Measurements from ENCODE around the gene CST9.

CST9 gene

DNA sequence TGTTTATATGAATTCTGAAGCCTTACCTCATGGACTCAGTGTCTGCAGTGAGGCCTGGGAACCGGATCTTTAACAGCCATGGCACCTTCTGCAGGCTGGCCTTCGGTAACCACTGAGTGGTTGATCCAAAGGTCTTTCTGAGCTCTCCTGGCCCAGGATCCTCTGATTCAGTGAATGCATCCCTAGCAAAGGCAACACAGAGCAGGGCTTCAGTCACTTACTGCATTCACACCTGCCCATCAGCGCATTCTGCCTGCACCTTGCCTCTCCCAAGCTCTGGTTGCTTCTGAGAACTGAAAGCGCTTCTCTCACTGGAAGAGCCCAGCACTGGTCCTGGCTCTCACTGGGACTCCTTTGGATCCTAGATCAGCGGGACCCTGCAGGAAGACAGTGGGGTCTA is 8.4 kb upstream of the CST9 start:
- Histone ChIP-seq H3K9ac (ENCODE audit: low read length) (no peak overlapping the region), H3K4me1 (ENCODE audit: low read length) (no peaks in the 10 kb centered on the region), H4K20me1 (ENCODE audit: insufficient read depth, low read length) (no peaks in the 10 kb centered on the region), H3K9me3 (replicated peaks; ENCODE audit: insufficient read depth, low read length) (no peaks in the 10 kb centered on the region), H3K27ac (ENCODE audit: low read length) (no peak overlapping the region), H3K9me2 (replicated peaks; ENCODE audit: insufficient read depth, low read length) (no peaks in the 10 kb centered on the region), H3F3A (ENCODE audit: insufficient read depth, low read length) (no peaks in the 10 kb centered on the region), H2AFZ (ENCODE audit: low read length) (no peak overlapping the region), H3K4me2 (ENCODE audit: low read depth, low read length) (no peak overlapping the region), H3K4me3 (ENCODE audit: low read length) (no peak overlapping the region), H3K36me3 (replicated peaks; ENCODE audit: insufficient read depth, low read length) (no peaks in the 10 kb centered on the region), H3K79me2 (ENCODE audit: low read length) (no peaks in the 10 kb centered on the region), H3K27me3 (replicated peaks; ENCODE audit: insufficient read depth, low read length) (no peaks in the 10 kb centered on the region)
- TF ChIP-seq, protein P1, sequence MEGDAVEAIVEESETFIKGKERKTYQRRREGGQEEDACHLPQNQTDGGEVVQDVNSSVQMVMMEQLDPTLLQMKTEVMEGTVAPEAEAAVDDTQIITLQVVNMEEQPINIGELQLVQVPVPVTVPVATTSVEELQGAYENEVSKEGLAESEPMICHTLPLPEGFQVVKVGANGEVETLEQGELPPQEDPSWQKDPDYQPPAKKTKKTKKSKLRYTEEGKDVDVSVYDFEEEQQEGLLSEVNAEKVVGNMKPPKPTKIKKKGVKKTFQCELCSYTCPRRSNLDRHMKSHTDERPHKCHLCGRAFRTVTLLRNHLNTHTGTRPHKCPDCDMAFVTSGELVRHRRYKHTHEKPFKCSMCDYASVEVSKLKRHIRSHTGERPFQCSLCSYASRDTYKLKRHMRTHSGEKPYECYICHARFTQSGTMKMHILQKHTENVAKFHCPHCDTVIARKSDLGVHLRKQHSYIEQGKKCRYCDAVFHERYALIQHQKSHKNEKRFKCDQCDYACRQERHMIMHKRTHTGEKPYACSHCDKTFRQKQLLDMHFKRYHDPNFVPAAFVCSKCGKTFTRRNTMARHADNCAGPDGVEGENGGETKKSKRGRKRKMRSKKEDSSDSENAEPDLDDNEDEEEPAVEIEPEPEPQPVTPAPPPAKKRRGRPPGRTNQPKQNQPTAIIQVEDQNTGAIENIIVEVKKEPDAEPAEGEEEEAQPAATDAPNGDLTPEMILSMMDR (IDR thresholded peaks at IDR 0.05; ENCODE audit: low read length): no peak
- TF ChIP-seq EZH2 (optimal IDR thresholded peaks at IDR 0.05; ENCODE audit: low read depth, low read length) (no peak), EZH2phosphoT487 (IDR thresholded peaks at IDR 0.05; ENCODE audit: low read length) (no peak)
- DNase-seq: no peak

- TF ChIP-seq EZH2 (optimal IDR thresholded peaks at IDR 0.05; ENCODE audit: low read depth, low read length) (no peak), EZH2phosphoT487 (IDR thresholded peaks at IDR 0.05; ENCODE audit: low read length) (no peak)
- TF ChIP-seq, protein P1 (IDR thresholded peaks at IDR 0.05; ENCODE audit: low read length): no peak
- H3K9me3 ChIP-seq (replicated peaks; ENCODE audit: insufficient read depth, low read length): no peaks in the 10 kb centered on the region
- DNase-seq: no peak
- H3K9me2 ChIP-seq (replicated peaks; ENCODE audit: insufficient read depth, low read length): no peaks in the 10 kb centered on the region
- no peaks in the 10 kb centered on the region for H4K20me1 ChIP-seq (ENCODE audit: insufficient read depth, low read length)
- H3K36me3 ChIP-seq (replicated peaks; ENCODE audit: insufficient read depth, low read length): no peaks in the 10 kb centered on the region
- H3K27me3 ChIP-seq (replicated peaks; ENCODE audit: insufficient read depth, low read length): no peaks in the 10 kb centered on the region
- H3F3A ChIP-seq (ENCODE audit: insufficient read depth, low read length): no peaks in the 10 kb centered on the region
- H3K79me2 ChIP-seq (ENCODE audit: low read length): no peaks in the 10 kb centered on the region
- H3K4me3 ChIP-seq (ENCODE audit: low read length): no peak overlapping the region
- H3K9ac ChIP-seq (ENCODE audit: low read length): no peak overlapping the region
- no peak overlapping the region for H3K4me2 ChIP-seq (ENCODE audit: low read depth, low read length)
- H3K27ac ChIP-seq (ENCODE audit: low read length): no peak overlapping the region
- no peak overlapping the region for H2AFZ ChIP-seq (ENCODE audit: low read length)
- H3K4me1 ChIP-seq (ENCODE audit: low read length): no peaks in the 10 kb centered on the region
Observed at GRCh38 chr20:23613676-23614075, 8.0 kb upstream of the CST9 start.

- no peak for DNase-seq
- no peak overlapping the region for H3K9ac ChIP-seq (ENCODE audit: low read length)
- H3K36me3 ChIP-seq (replicated peaks; ENCODE audit: insufficient read depth, low read length): no peaks in the 10 kb centered on the region
- H2AFZ ChIP-seq (ENCODE audit: low read length): no peak overlapping the region
- TF ChIP-seq, protein P1 (IDR thresholded peaks at IDR 0.05; ENCODE audit: low read length): no peak
- no peaks in the 10 kb centered on the region for H3K27me3 ChIP-seq (replicated peaks; ENCODE audit: insufficient read depth, low read length)
- H3K9me3 ChIP-seq (replicated peaks; ENCODE audit: insufficient read depth, low read length): no peaks in the 10 kb centered on the region
- no peak overlapping the region for H3K4me2 ChIP-seq (ENCODE audit: low read depth, low read length)
- H3F3A ChIP-seq (ENCODE audit: insufficient read depth, low read length): no peaks in the 10 kb centered on the region
- no peaks in the 10 kb centered on the region for H3K79me2 ChIP-seq (ENCODE audit: low read length)
- H4K20me1 ChIP-seq (ENCODE audit: insufficient read depth, low read length): no peaks in the 10 kb centered on the region
- H3K4me1 ChIP-seq (ENCODE audit: low read length): no peaks in the 10 kb centered on the region
- no peaks in the 10 kb centered on the region for H3K9me2 ChIP-seq (replicated peaks; ENCODE audit: insufficient read depth, low read length)
- H3K4me3 ChIP-seq (ENCODE audit: low read length): no peak overlapping the region
- H3K27ac ChIP-seq (ENCODE audit: low read length): no peak overlapping the region
Observed at GRCh38 chr20:23612396-23612795, 6.7 kb upstream of the CST9 start.
